K562 (cell line): ENCODE data around the gene ABCA10. TPM values are rescaled to one million over a fixed set of nuclear protein-coding genes. Genes with fewer than 3 reads are reported as not detected.

ENCODE experiments used
- CHD7 ChIP-seq: fragments of 200-600 bp; sonication (generic); IDR thresholded peaks from one replicate; pipeline ENCODE4 v1.6.1; 2012; ENCODE audit warnings: mild to moderate bottlenecking, low read depth, low read length, inconsistent platforms
- PML ChIP-seq: IDR thresholded peaks from 2 replicates; pipeline ENCODE4 v1.6.1; 2012; ENCODE audit warnings: low read length, inconsistent platforms
- RBM14 ChIP-seq: fragments of 200-400 bp; formaldehyde crosslinking; IDR thresholded peaks from 2 replicates; pipeline ENCODE4 v1.6.1; 2018; ENCODE audit warnings: low read depth, mild to moderate bottlenecking, low read length, moderate library complexity, borderline replicate concordance; ENCODE audit not compliant: insufficient read depth
- SMC3 ChIP-seq: conservative IDR thresholded peaks from 2 replicates; pipeline ENCODE4 v1.6.1; 2011; ENCODE audit warnings: low read depth, low read length, improper control_type of control experiment; ENCODE audit not compliant: insufficient read depth
- TBL1XR1 ChIP-seq, 2 experiments: IDR thresholded peaks; 2 replicates each; pipeline ENCODE4 v1.6.1; 2012; ENCODE audit warnings: improper control_type of control experiment in 2 of 2, low read length in 2 of 2, mild to moderate bottlenecking in 1 of 2
- ZNF263 ChIP-seq: sonication (generic); formaldehyde crosslinking; IDR thresholded peaks from 2 replicates; pipeline ENCODE4 v1.8.0; 2022; ENCODE audit warnings: mild to moderate bottlenecking, missing genetic modification reagents, borderline replicate concordance
- ZNF551 ChIP-seq: fragments of 250-450 bp; sonication (Bioruptor Pico); IDR thresholded peaks from 2 replicates; pipeline ENCODE4 v1.5.0; 2021; ENCODE audit warnings: mild to moderate bottlenecking, moderate library complexity
- ZNF644 ChIP-seq: fragments of 200-800 bp; sonication (Bioruptor generic); IDR thresholded peaks from 2 replicates; pipeline ENCODE4 v1.6.1; 2016; ENCODE audit warnings: low read depth, missing genetic modification characterization, missing compliant biosample characterization
- polyA plus RNA-seq, 8 experiments: library from polyadenylated mRNA; depleted of rRNA in 4 of 8; stranded (reverse) in 5 of 8; unstranded in 3 of 8; fragments of >200 nt; fragmentation: Nextera tagmentation in 2 of 8; fragmentation: Illumina TruSeq in 1 of 8; extraction: Ambion mirVana in 2 of 8; extraction: Trizol in 1 of 8; gene quantifications; 2 replicates each; pipeline versions ENCODE4 v1.2.1 to v1.2.3, GENCODE V29; 2011 to 2014; ENCODE audit warnings: inconsistent platforms in 1 of 8, missing spikeins in 1 of 8
- total RNA-seq, 7 experiments: library from RNA; depleted of rRNA in 6 of 7; stranded (reverse); fragments of >200 nt in 6 of 7; fragmentation: Illumina TruSeq in 2 of 7; extraction: Trizol in 2 of 7; gene quantifications; 2 replicates each; pipeline versions ENCODE4 v1.2.1 to v1.2.3, GENCODE V29; 2011 to 2021; ENCODE audit warnings: low replicate concordance in 1 of 7

The ABCA10 gene
- total and polyA plus RNA-seq, 9 of the 15 experiments (the other 6 are each of a cell fraction or from before 2014, with no cell fraction given), result 0.04 to 0.45 (median 0.15) TPM; not detected in 1

GRCh38 chr17:69228576-69228975, at the start of gene ABCA10 (continued):
- TF ChIP-seq SMC3, result no peak
- TF ChIP-seq ZNF551 (CRISPR knock-in tag), result no peak
- no peak for TF ChIP-seq ZNF263 (CRISPR knock-in tag)
- TF ChIP-seq ZNF644, result no peak
- no peak for TF ChIP-seq RBM14
- no peak for TF ChIP-seq TBL1XR1 (IDR thresholded peaks at IDR 0.05; ENCODE audit: low read length in 2 of 2)
- no peak for TF ChIP-seq CHD7
- no peak for TF ChIP-seq PML
- TF ChIP-seq, all 486 proteins: peak for 0
